Stomach (tissue), 9 donors: ENCODE results near the gene RDH5. TPM values are rescaled to one million over a fixed set of nuclear protein-coding genes. Genes with fewer than 3 reads are reported as not detected.
A peak's percentile ranks its signal among the peaks of the same experiment; 100 is the strongest.

Experiments
- DNase-seq, 2 donors: peaks; one replicate each; pipeline versions ENCODE4 v3.0.0 to v3.0.0-alpha.2; 2013 to 2019
- H3K27ac ChIP-seq, 5 donors: fragments of 200-600 bp in 4 of 5; sonication (generic) in 4 of 5; one replicate each; pipeline ENCODE4 v1.5.1; 2013 to 2019; ENCODE audit warnings: mild to moderate bottlenecking in 1 of 5, moderate library complexity in 1 of 5
- H3K27me3 ChIP-seq, 3 donors: fragments of 200-600 bp; sonication (generic); one replicate each; pipeline ENCODE4 v1.5.1; 2017 to 2019; ENCODE audit warnings: mixed run types in 1 of 3
- H3K36me3 ChIP-seq, 4 donors: fragments of 200-600 bp; sonication (generic); 1 replicate in 3 of 4; 2 replicates in 1 of 4; pipeline ENCODE4 v1.5.1; 2016 to 2019
- H3K4me1 ChIP-seq, 4 donors: fragments of 200-600 bp; sonication (generic); one replicate each; pipeline ENCODE4 v1.5.1; 2016 to 2019
- H3K4me3 ChIP-seq, 4 donors: fragments of 200-600 bp; sonication (generic) in 3 of 4; one replicate each; pipeline ENCODE4 v1.5.1; 2016 to 2019; ENCODE audit warnings: mild to moderate bottlenecking in 1 of 4
- H3K9me3 ChIP-seq, 4 donors: fragments of 200-600 bp; sonication (generic); one replicate each; pipeline ENCODE4 v1.5.1; 2016 to 2019
- CTCF ChIP-seq, 7 experiments: fragments of 450-650 bp in 4 of 7; fragments of 200-600 bp in 3 of 7; sonication (generic) in 3 of 7; IDR thresholded peaks; one replicate each; pipeline ENCODE4 v1.5.1; 2016 to 2019; ENCODE audit warnings: antibody characterized with exemption in 7 of 7, control low read depth in 2 of 7, mild to moderate bottlenecking in 1 of 7
- EP300 ChIP-seq: sonication (generic); formaldehyde crosslinking; IDR thresholded peaks from one replicate; pipeline ENCODE4 v1.6.1; 2017; ENCODE audit warnings: antibody characterized with exemption
- POLR2A ChIP-seq, 4 donors: fragments of 450-650 bp; IDR thresholded peaks; one replicate each; pipeline ENCODE4 v1.6.1; 2016; ENCODE audit warnings: antibody characterized with exemption in 4 of 4, control low read depth in 2 of 4, mild to moderate bottlenecking in 1 of 4, moderate library complexity in 1 of 4
- POLR2AphosphoS5 ChIP-seq, 3 donors: sonication (generic); formaldehyde crosslinking; IDR thresholded peaks; one replicate each; pipeline ENCODE4 v1.6.1; 2016; ENCODE audit warnings: antibody characterized with exemption in 3 of 3
- WGBS, 5 donors: extraction: QIAGEN DNeasy Blood & Tissue Kit in 3 of 5; methylation state at CpG; one replicate each; pipeline versions ENCODE4 v1.1.5 to v1.1.7; 2013 to 2018; 5-methylcytosine and 5-hydroxymethylcytosine counted together
- intact Hi-C: fragments of 100-400 bp; cut with DNase I; formaldehyde crosslinking; loops from one replicate; pipeline ENCODE4 v1.15.1; 2023; ENCODE audit warnings: low total_unique reads
- polyA plus RNA-seq, 3 donors: library from polyadenylated mRNA; stranded (reverse); fragments of 200-250 nt; gene quantifications; one replicate each; pipeline ENCODE4 v1.2.3, GENCODE V29; 2013
- total RNA-seq, 5 donors: library from RNA; depleted of rRNA; stranded (reverse); fragments of >200 nt; gene quantifications; one replicate each; pipeline versions ENCODE4 v1.1.0 to v1.2.3, GENCODE V29; 2014 to 2016
- donor health status: healthy with polysubstance abuse.
- donor health status: Bipolar disorder and iron deficiency.
- donor health status: healthy.

RDH5 gene
- total and polyA plus RNA-seq, 8 donors, result 3.2 to 41.2 (median 10.1) TPM

GRCh38 chr12:55738123-55739024 is 18.2 kb downstream of the RDH5 start:
- peak overlapping the region; percentile 52 to 60 (median 58) for H3K4me3 ChIP-seq
- H3K27me3 ChIP-seq, result peaks cover 0 to 13% (median 0%) of the 10 kb centered on the region in 3 donors
- TF ChIP-seq POLR2A (IDR thresholded peaks at IDR 0.05) (no peak), CTCF (IDR thresholded peaks at IDR 0.05) (peak in 5 of 7 experiments; percentile 75 to 94 (median 86)), POLR2AphosphoS5 (IDR thresholded peaks at IDR 0.05) (peak in 1 of 3 donors; percentile 52), EP300 (no peak)
- no peaks in the 10 kb centered on the region for H3K36me3 ChIP-seq
- intact Hi-C loops, result no loop called here
- peak overlapping the region; percentile 68 to 88 (median 82) for H3K27ac ChIP-seq
- DNase-seq, result peak; percentile 68 to 95
- WGBS, 5 donors, result 0 to 1% (median 1%) methylated on average over 14 of the region's 14 CpGs
- H3K4me1 ChIP-seq, result peaks cover 11 to 33% (median 27%) of the 10 kb centered on the region in 4 donors
- no peaks in the 10 kb centered on the region for H3K9me3 ChIP-seq

GRCh38 chr12:55739025-55739378 is 18.8 kb downstream of the RDH5 start:
- TF ChIP-seq EP300 (no peak), CTCF (IDR thresholded peaks at IDR 0.05) (peak in 1 of 7 experiments; percentile 4)
- Histone ChIP-seq H3K27ac (peak overlapping the region in 2 of 5 donors; percentile 82 to 88), H3K9me3 (no peaks in the 10 kb centered on the region), H3K27me3 (peaks cover 0 to 19% (median 0%) of the 10 kb centered on the region in 3 donors), H3K4me3 (peak overlapping the region in 3 of 4 donors; percentile 52 to 60 (median 58)), H3K4me1 (peaks cover 16 to 39% (median 34%) of the 10 kb centered on the region in 4 donors), H3K36me3 (no peaks in the 10 kb centered on the region)
- DNase-seq, result no peak
- intact Hi-C loops, result no loop called here
- WGBS, 5 donors, result 49 to 68% (median 60%) methylated on average over 2 of the region's 2 CpGs

- H3K27me3 ChIP-seq, result peaks cover 0 to 38% (median 0%) of the 10 kb centered on the region in 3 donors
- WGBS, 5 donors, result 15 to 36% (median 21%) methylated on average over 2 to 3 of the region's 3 CpGs
- TF ChIP-seq EP300 (no peak), POLR2A (IDR thresholded peaks at IDR 0.05) (no peak), POLR2AphosphoS5 (IDR thresholded peaks at IDR 0.05) (no peak)
- no peak for DNase-seq
- peak overlapping the region in 3 of 4 donors; percentile 59 to 74 (median 59) for H3K4me3 ChIP-seq
- intact Hi-C loops, result loop anchor here (5.0 to 10.0 kb wide), 2 partner anchors 53 to 195 kb away; no protein-coding TSS in a partner anchor
- H3K4me1 ChIP-seq, result peaks cover 25 to 57% (median 52%) of the 10 kb centered on the region in 4 donors
- H3K36me3 ChIP-seq, result no peaks in the 10 kb centered on the region
- H3K27ac ChIP-seq, result peak overlapping the region in 4 of 5 donors; percentile 54 to 79 (median 69)
- H3K9me3 ChIP-seq, result no peaks in the 10 kb centered on the region
Observed at GRCh38 chr12:55741931-55742680, 21.9 kb downstream of the RDH5 start.

- Histone ChIP-seq H3K27ac (peak within 1 kb of the TSS; percentile 54 to 79 (median 65)), H3K27me3 (peaks cover 0 to 38% (median 0%) of the 10 kb centered on the region in 3 donors), H3K9me3 (no peaks in the 10 kb centered on the region), H3K4me3 (peak within 1 kb of the TSS; percentile 59 to 74 (median 61)), H3K36me3 (no peaks in the 10 kb centered on the region), H3K4me1 (peaks cover 20 to 50% (median 46%) of the 10 kb centered on the region in 4 donors)
- WGBS, 5 donors, result 0 to 2% (median 1%) methylated on average over 14 to 43 of the region's 53 CpGs
- peak; percentile 75 to 94 for DNase-seq
- TF ChIP-seq CTCF (IDR thresholded peaks at IDR 0.05) (no peak), POLR2AphosphoS5 (IDR thresholded peaks at IDR 0.05) (peak; percentile 63 to 77 (median 76))
- intact Hi-C loops, result loop anchor here (5.0 to 10.0 kb wide), 2 partner anchors 52 to 194 kb away; no protein-coding TSS in a partner anchor
Observed at GRCh38 chr12:55742719-55743405, 22.7 kb downstream of the RDH5 start, which contains the start of gene GDF11. GDF11 (plus strand) TSS chr12:55743122; CDS start chr12:55743317, 195 bp downstream.
